Esophagus squamous epithelium (tissue), 5 donors: ENCODE measurements around the gene NQO2. TPM values are rescaled to one million over a fixed set of nuclear protein-coding genes. Genes with fewer than 3 reads are reported as not detected.
A peak's percentile ranks its signal among the peaks of the same experiment; 100 is the strongest.

Experiments used
- DNase-seq: peaks from one replicate; lab custom pipeline; 2025; lab: John Stamatoyannopoulos, UW
- H3K27ac ChIP-seq, 4 donors: fragments of 200-600 bp; sonication (generic); one replicate each; pipeline ENCODE4 v1.5.1; 2016 to 2019; ENCODE audit warnings: mild to moderate bottlenecking in 1 of 4
- H3K27me3 ChIP-seq, 4 donors: fragments of 200-600 bp; sonication (generic); 1 replicate in 3 of 4; 2 replicates in 1 of 4; pipeline versions ENCODE4 v1.5.1 to v1.6.0; 2017 to 2021; ENCODE audit warnings: antibody characterized with exemption in 1 of 4
- H3K36me3 ChIP-seq, 3 donors: fragments of 200-600 bp; sonication (generic); one replicate each; pipeline ENCODE4 v1.5.1; 2016 to 2019
- H3K4me1 ChIP-seq, 3 donors: fragments of 200-600 bp; sonication (generic); one replicate each; pipeline ENCODE4 v1.5.1; 2017 to 2019
- H3K4me3 ChIP-seq, 4 donors: fragments of 200-600 bp; sonication (generic); 1 replicate in 3 of 4; 2 replicates in 1 of 4; pipeline ENCODE4 v1.5.1; 2016 to 2019; ENCODE audit warnings: mild to moderate bottlenecking in 2 of 4, moderate library complexity in 1 of 4
- H3K9me3 ChIP-seq, 3 donors: fragments of 200-600 bp; sonication (generic); one replicate each; pipeline ENCODE4 v1.5.1; 2016 to 2019
- POLR2A ChIP-seq, 4 donors: fragments of 450-650 bp; IDR thresholded peaks; one replicate each; pipeline ENCODE4 v1.6.1; 2017; ENCODE audit warnings: antibody characterized with exemption in 4 of 4, mild to moderate bottlenecking in 4 of 4, moderate library complexity in 3 of 4
- WGBS, 2 donors: methylation state at CpG; one replicate each; pipeline ENCODE4 v1.1.5; 2018; 5-methylcytosine and 5-hydroxymethylcytosine counted together
- intact Hi-C: fragments of 100-400 bp; cut with DNase I; formaldehyde crosslinking; loops from one replicate; pipeline ENCODE4 v1.15.0; 2022
- small RNA-seq, 4 donors: library from RNA; depleted of rRNA; stranded (forward); fragments of <200 nt; gene quantifications; one replicate each; pipeline ENCODE3, GENCODE V24; 2016
- total RNA-seq, 4 donors: library from RNA; depleted of rRNA; stranded (reverse); fragments of >200 nt; gene quantifications; one replicate each; pipeline ENCODE4 v1.1.0, GENCODE V29; 2016
- TF ChIP-seq, protein P1 (sequence below), 6 experiments: fragments of 450-650 bp in 4 of 6; fragments of 200-600 bp in 2 of 6; sonication (generic) in 2 of 6; IDR thresholded peaks; one replicate each; pipeline ENCODE4 v1.5.1; 2016 to 2019; ENCODE audit warnings: antibody characterized with exemption in 6 of 6, mild to moderate bottlenecking in 4 of 6, moderate library complexity in 4 of 6
- donor health status: DM: yes; HTN: yes; CAD: no.

NQO2 gene
- total RNA-seq, 4 donors from 2014 or later: 18.7 to 38.3 (median 26.5) TPM

DNA sequence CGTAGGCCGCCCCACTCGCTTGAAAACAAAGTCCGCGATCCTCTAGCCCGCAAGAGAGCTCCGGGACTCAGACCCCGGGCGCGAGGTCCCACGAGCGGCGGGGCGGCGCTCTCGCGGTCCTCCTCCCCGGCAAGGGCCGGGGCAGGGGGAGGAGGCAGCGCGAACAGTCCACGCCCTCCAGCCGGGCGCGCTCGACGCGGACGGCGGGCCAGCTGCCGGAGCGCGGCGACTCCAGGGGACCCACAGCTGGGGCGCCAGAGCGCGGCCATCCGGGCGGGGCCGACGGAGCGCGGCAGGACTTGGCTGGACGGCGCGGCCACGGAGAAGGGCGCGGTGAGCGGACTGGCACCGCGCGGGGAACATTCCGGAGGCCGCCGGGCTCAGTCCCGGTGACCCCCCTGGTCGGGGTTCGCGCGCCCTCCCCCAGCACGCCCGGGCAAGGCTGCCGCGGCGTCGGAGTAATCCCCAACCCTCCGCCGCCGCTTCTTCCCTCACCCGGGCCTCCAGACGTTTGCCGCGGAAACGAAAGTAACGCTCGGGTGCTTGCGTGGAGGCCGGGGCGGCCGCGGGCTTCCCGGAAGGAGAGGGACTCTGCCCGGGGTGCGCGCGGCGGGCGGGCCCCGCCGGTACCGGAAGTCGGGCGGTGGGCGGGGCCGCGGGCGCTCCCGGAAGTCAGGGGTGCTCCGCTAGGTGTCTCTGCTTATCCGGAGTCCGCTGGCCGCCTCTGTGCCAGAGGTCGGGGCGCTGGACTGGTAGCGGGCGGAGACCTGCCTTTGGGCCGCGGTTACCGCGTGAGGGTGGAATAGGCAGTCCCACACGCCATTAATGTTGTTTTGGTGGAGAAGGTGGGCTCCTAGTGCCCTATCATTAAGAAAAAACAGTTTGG, 68.9 kb downstream of the NQO2 start, which contains the start of gene RIPK1:
RIPK1 (plus strand) TSS at position 166 of the 886 bp plus-strand sequence. CDS start 8,330 bp downstream, outside the sequence.
- intact Hi-C loops: no loop called here
- Histone ChIP-seq H3K9me3 (no peaks in the 10 kb centered on the region), H3K27ac (peak within 1 kb of the TSS; percentile 96 to 100 (median 100)), H3K36me3 (peaks cover 0 to 20% (median 0%) of the 10 kb centered on the region in 3 donors), H3K4me1 (peaks cover 18 to 69% (median 36%) of the 10 kb centered on the region in 3 donors), H3K4me3 (peak within 1 kb of the TSS; percentile 71 to 99 (median 96)), H3K27me3 (no peaks in the 10 kb centered on the region)
- peak in 3 of 4 donors; percentile 32 to 94 (median 89) for TF ChIP-seq POLR2A (IDR thresholded peaks at IDR 0.05)
- TF ChIP-seq, protein P1, sequence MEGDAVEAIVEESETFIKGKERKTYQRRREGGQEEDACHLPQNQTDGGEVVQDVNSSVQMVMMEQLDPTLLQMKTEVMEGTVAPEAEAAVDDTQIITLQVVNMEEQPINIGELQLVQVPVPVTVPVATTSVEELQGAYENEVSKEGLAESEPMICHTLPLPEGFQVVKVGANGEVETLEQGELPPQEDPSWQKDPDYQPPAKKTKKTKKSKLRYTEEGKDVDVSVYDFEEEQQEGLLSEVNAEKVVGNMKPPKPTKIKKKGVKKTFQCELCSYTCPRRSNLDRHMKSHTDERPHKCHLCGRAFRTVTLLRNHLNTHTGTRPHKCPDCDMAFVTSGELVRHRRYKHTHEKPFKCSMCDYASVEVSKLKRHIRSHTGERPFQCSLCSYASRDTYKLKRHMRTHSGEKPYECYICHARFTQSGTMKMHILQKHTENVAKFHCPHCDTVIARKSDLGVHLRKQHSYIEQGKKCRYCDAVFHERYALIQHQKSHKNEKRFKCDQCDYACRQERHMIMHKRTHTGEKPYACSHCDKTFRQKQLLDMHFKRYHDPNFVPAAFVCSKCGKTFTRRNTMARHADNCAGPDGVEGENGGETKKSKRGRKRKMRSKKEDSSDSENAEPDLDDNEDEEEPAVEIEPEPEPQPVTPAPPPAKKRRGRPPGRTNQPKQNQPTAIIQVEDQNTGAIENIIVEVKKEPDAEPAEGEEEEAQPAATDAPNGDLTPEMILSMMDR (IDR thresholded peaks at IDR 0.05): peak in 3 of 6 experiments; percentile 25 to 61 (median 30)
- 0% methylated on average over 5 to 12 of the region's 112 CpGs for WGBS, 2 donors
- peak; percentile 53 for DNase-seq

Small RNA genes lying within 50 kb of the gene (small RNA-seq; reads per million reads assigned to genes)
- 0 reads per million in 4 donors for gene AL133351.4

Other genes with a start within 250 kb of the NQO2 start
- gene MYLK4, start 249.0 kb upstream of the NQO2 start, total RNA-seq: 1 to 10 TPM in 2 of 4 donors, under 1 TPM in 2; 0.49 to 1.9 (median 1.0) TPM
- gene WRNIP1, start 234.5 kb upstream of the NQO2 start, total RNA-seq: 10 to 100 TPM; 66.0 to 75.6 (median 69.9) TPM
- 1,000 to 10,000 TPM in 1 of 4 donors, 100 to 1,000 TPM in 3; 284 to 1,204 (median 702) TPM for gene SERPINB1, start 158.0 kb upstream of the NQO2 start, total RNA-seq
- 10 to 100 TPM in 2 of 4 donors, 1 to 10 TPM in 2; 7.5 to 40.4 (median 12.1) TPM for gene SERPINB9, start 96.6 kb upstream of the NQO2 start, total RNA-seq
- 10 to 100 TPM; 76.6 to 95.7 (median 84.4) TPM for gene SERPINB6, start 28.3 kb upstream of the NQO2 start, total RNA-seq
- 10 to 100 TPM; 17.7 to 25.7 (median 20.9) TPM for gene RIPK1, start 68.6 kb downstream of the NQO2 start, total RNA-seq
- 10 to 100 TPM; 10.1 to 26.0 (median 11.8) TPM for gene BPHL, start 118.8 kb downstream of the NQO2 start, total RNA-seq
- gene TUBB2A, start 157.7 kb downstream of the NQO2 start, total RNA-seq: 100 to 1,000 TPM in 2 of 4 donors, 10 to 100 TPM in 2; 35.9 to 149 (median 93.5) TPM
- gene TUBB2B, start 227.8 kb downstream of the NQO2 start, total RNA-seq: 1 to 10 TPM; 1.6 to 5.0 (median 3.2) TPM